Glutamatergic neuron (in vitro differentiated cells): ENCODE measurements around the gene NUP93. TPM values are rescaled to one million over a fixed set of nuclear protein-coding genes. Genes with fewer than 3 reads are reported as not detected.

Source experiments
- DNase-seq: peaks from one replicate; pipeline ENCODE4 v3.0.0; 2022
- H3K27ac Mint-ChIP-seq: one replicate; pipeline ENCODE4 v1.8.0; 2020; ENCODE audit warnings: mild to moderate bottlenecking, mixed read lengths, inconsistent platforms; ENCODE audit not compliant: unreplicated experiment
- H3K27me3 Mint-ChIP-seq: one replicate; pipeline ENCODE4 v1.8.0; 2020; ENCODE audit warnings: mild to moderate bottlenecking, moderate library complexity, mixed read lengths, inconsistent platforms; ENCODE audit not compliant: unreplicated experiment
- H3K36me3 Mint-ChIP-seq: one replicate; pipeline ENCODE4 v1.8.0; 2020; ENCODE audit warnings: mild to moderate bottlenecking, mixed read lengths, inconsistent platforms; ENCODE audit not compliant: unreplicated experiment
- H3K4me1 Mint-ChIP-seq: one replicate; pipeline ENCODE4 v1.8.0; 2020; ENCODE audit warnings: mild to moderate bottlenecking, low read depth, mixed read lengths, inconsistent platforms; ENCODE audit not compliant: unreplicated experiment
- H3K4me3 Mint-ChIP-seq: one replicate; pipeline ENCODE4 v1.8.0; 2020; ENCODE audit warnings: mild to moderate bottlenecking, mixed read lengths, inconsistent platforms; ENCODE audit not compliant: unreplicated experiment
- H3K9me3 Mint-ChIP-seq: one replicate; pipeline ENCODE4 v1.8.0; 2020; ENCODE audit warnings: mild to moderate bottlenecking, moderate library complexity, mixed read lengths, inconsistent platforms; ENCODE audit not compliant: unreplicated experiment
- CTCF ChIP-seq: fragments of 200-600 bp; sonication (generic); IDR thresholded peaks from one replicate; pipeline ENCODE4 v1.5.0; 2021; ENCODE audit not compliant: partially characterized antibody, unreplicated experiment
- total RNA-seq: library from RNA; stranded (reverse); fragmentation: NEBNext Ultra II Directional; extraction: Animal tissue kit (Norgen Biotek cat#: 25700); gene quantifications from one replicate; pipeline ENCODE4 v1.2.1, GENCODE V29; 2021; ENCODE audit not compliant: unreplicated experiment

The NUP93 gene
- total RNA-seq, 1 donor from 2014 or later: 84.1 TPM

DNA sequence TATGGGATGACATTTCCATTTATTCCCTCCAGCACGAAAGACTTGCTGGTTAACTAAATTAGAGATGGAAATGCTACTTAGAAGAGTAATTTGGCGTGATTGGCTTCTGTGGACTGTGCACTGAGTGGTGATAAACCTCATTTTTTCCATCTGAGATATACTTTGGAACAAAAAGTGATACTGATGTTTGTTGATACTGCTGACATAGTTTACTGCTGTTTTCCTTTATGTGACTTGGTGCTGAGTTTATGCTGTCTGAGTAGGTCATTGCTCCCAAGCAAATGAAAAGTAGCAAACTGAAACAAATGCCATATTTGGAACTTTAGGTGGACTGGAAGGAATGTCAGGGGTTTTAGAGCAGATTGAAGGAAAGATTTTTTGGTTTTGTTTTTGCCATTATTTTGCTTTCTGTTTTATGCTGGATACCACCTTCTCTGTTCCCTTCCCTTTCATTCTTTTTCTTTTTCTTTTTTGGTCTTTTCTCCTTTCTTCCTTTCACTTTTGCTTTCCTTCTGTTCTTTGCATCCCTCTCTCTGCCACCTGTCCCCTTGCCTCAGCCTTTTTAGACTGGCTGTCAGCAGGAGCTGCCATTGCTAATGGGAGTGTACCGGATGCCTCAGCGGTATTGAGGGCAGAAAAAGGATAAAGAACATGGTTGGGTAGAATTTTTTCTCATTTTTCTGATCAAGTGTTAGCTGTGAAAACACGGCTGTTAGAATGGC is 41.8 kb downstream of the NUP93 start:
- no peaks in the 10 kb centered on the region for H3K27me3 Mint-ChIP-seq
- no peak for DNase-seq
- no peaks in the 10 kb centered on the region for H3K36me3 Mint-ChIP-seq
- no peak overlapping the region for H3K4me3 Mint-ChIP-seq
- no peak for TF ChIP-seq CTCF
- peaks cover 6% of the 10 kb centered on the region for H3K4me1 Mint-ChIP-seq
- no peak overlapping the region for H3K27ac Mint-ChIP-seq
- peaks cover 2% of the 10 kb centered on the region for H3K9me3 Mint-ChIP-seq

- Mint-ChIP-seq H3K27me3 (no peaks in the 10 kb centered on the region), H3K27ac (no peak overlapping the region), H3K4me3 (no peak overlapping the region), H3K4me1 (peaks cover 10% of the 10 kb centered on the region), H3K9me3 (no peaks in the 10 kb centered on the region), H3K36me3 (no peaks in the 10 kb centered on the region)
- TF ChIP-seq CTCF: no peak
- no peak for DNase-seq
Measured at GRCh38 chr16:56773532-56773931, 43.6 kb downstream of the NUP93 start.

DNA sequence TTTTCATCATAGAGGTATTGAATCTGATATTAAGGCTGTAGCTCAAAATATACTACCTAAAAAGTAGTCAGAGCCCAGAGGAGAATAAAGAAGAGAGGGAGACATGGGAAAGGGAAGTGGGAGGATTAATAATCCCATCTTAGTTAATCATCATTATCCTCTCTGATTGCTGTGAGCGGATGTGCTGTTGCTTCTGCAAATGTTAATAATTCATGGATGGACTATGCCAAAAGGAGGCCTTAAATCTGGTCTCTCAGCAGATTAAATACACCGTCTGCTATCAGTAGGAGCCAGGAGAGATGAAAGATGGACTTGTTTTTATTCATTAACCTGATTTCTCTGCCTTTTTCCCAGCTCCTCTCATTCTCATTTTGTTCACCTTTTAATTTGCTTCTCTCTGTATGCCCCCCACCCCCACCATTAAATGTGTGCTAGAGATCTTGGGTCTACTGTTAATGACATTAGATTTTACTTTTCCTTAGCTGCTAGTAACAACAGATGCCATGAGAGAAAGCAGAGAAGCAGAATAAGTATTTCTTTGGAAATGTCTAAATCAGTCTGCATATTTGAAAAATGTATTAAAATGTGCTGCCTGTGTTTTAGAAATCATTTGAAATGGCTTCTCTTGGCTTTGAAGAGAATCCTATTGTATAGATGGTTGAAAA is 44.2 kb downstream of the NUP93 start:
- Mint-ChIP-seq H3K27me3 (no peaks in the 10 kb centered on the region), H3K4me3 (no peak overlapping the region), H3K4me1 (peaks cover 13% of the 10 kb centered on the region), H3K9me3 (no peaks in the 10 kb centered on the region), H3K36me3 (no peaks in the 10 kb centered on the region), H3K27ac (no peak overlapping the region)
- no peak for TF ChIP-seq CTCF
- DNase-seq: no peak

- Mint-ChIP-seq H3K36me3 (no peaks in the 10 kb centered on the region), H3K4me1 (peaks cover 18% of the 10 kb centered on the region), H3K27me3 (no peaks in the 10 kb centered on the region), H3K9me3 (no peaks in the 10 kb centered on the region), H3K4me3 (no peak overlapping the region), H3K27ac (no peak overlapping the region)
- TF ChIP-seq CTCF: no peak
- DNase-seq: no peak
Measured at GRCh38 chr16:56775162-56775561, 45.2 kb downstream of the NUP93 start.

- no peaks in the 10 kb centered on the region for H3K27me3 Mint-ChIP-seq
- peaks cover 29% of the 10 kb centered on the region for H3K4me1 Mint-ChIP-seq
- no peaks in the 10 kb centered on the region for H3K36me3 Mint-ChIP-seq
- TF ChIP-seq CTCF: no peak
- DNase-seq: no peak
- H3K27ac Mint-ChIP-seq: no peak overlapping the region
- no peaks in the 10 kb centered on the region for H3K9me3 Mint-ChIP-seq
- no peak overlapping the region for H3K4me3 Mint-ChIP-seq
Measured at GRCh38 chr16:56776562-56776961, 46.6 kb downstream of the NUP93 start.
